Measurements from ENCODE around the gene LIN7A.

LIN7A gene
- total RNA-seq = 0 to 1.3 (median 0) reads per million in 9 experiments

- peaks cover 5 to 10% of the 10 kb centered on the region in 2 donors for H3K9me3 Mint-ChIP-seq
- no peak within 1 kb of the TSS for H3K4me3 Mint-ChIP-seq
- DNase-seq (no peak), ATAC-seq (replicated peaks) (no peak)
- no peaks in the 10 kb centered on the region for H3K36me3 Mint-ChIP-seq (ENCODE audit: insufficient read depth)
- H3K27ac Mint-ChIP-seq = no peak within 1 kb of the TSS
- H3K27me3 Mint-ChIP-seq = peaks cover 0 to 9% of the 10 kb centered on the region in 2 donors
- H3K4me1 Mint-ChIP-seq (ENCODE audit: low read depth in 2 of 2) = no peaks in the 10 kb centered on the region
Observed at GRCh38 chr12:80937391-80938238, at the start of gene LIN7A. Gene LIN7A, minus strand, starts transcription at chr12:80937934. Its CDS starts 212 bp downstream, at chr12:80937722.

- Mint-ChIP-seq H3K27me3 (no peaks in the 10 kb centered on the region), H3K4me1 (ENCODE audit: low read depth in 2 of 2) (no peaks in the 10 kb centered on the region), H3K27ac (no peak overlapping the region), H3K4me3 (no peak overlapping the region), H3K36me3 (ENCODE audit: insufficient read depth) (no peaks in the 10 kb centered on the region), H3K9me3 (peaks cover 10 to 16% of the 10 kb centered on the region in 2 donors)
- no peak for ATAC-seq (replicated peaks)
- DNase-seq = no peak
Observed at GRCh38 chr12:80986224-80986623, 48.5 kb upstream of the LIN7A start.

DNA sequence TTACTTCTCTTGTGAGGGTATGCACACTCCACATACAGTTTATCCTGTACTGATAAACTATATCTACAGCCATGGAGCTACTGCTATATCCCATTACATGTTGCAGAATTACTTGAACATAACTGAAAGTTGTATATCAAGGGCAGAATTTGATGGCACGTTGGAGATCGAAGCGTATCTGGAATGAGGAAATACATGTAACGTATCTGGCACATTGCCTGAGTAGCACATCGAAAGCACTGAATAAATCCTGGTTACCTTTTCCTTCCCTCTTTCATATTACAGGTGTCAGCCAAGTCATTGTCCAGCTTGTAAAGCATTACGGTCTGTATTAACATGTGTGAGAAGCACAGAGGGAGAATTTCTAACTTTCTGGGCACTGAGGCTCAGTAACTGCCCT is 42.1 kb upstream of the LIN7A start:
- no peak for DNase-seq
- Mint-ChIP-seq H3K9me3 (peaks cover 5 to 7% of the 10 kb centered on the region in 2 donors), H3K27me3 (no peaks in the 10 kb centered on the region), H3K36me3 (ENCODE audit: insufficient read depth) (no peaks in the 10 kb centered on the region), H3K4me3 (no peak overlapping the region), H3K4me1 (ENCODE audit: low read depth in 2 of 2) (no peaks in the 10 kb centered on the region), H3K27ac (no peak overlapping the region)
- no peak for ATAC-seq (replicated peaks)

- H3K27me3 Mint-ChIP-seq = no peaks in the 10 kb centered on the region
- DNase-seq (no peak), ATAC-seq (replicated peaks) (no peak)
- no peak overlapping the region for H3K27ac Mint-ChIP-seq
- no peaks in the 10 kb centered on the region for H3K4me1 Mint-ChIP-seq (ENCODE audit: low read depth in 2 of 2)
- no peaks in the 10 kb centered on the region for H3K36me3 Mint-ChIP-seq (ENCODE audit: insufficient read depth)
- peaks cover 1 to 5% of the 10 kb centered on the region in 2 donors for H3K9me3 Mint-ChIP-seq
- H3K4me3 Mint-ChIP-seq = no peak overlapping the region
Observed at GRCh38 chr12:80979251-80979650, 41.5 kb upstream of the LIN7A start.

DNA sequence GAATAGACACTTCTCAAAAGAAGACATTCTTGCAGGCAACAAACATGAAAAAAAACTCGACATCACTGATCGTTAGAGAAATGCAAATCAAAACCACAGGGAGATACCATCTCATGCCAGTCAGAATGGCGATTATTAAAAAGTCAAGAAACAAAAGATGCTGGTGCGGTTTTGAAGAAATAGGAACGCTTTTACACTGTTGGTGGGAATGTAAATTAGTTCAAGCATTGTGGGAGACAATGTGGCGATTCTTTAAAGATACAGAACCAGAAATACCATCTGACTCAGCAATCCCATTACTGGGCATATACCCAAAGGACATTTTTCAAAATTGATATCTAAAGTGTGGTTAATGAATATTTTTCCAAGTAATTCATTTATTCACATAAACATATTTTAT is 39.6 kb upstream of the LIN7A start:
- Mint-ChIP-seq H3K27me3 (no peaks in the 10 kb centered on the region), H3K9me3 (peaks cover 0 to 2% of the 10 kb centered on the region in 2 donors), H3K4me1 (ENCODE audit: low read depth in 2 of 2) (no peaks in the 10 kb centered on the region), H3K4me3 (no peak overlapping the region), H3K36me3 (ENCODE audit: insufficient read depth) (no peaks in the 10 kb centered on the region), H3K27ac (no peak overlapping the region)
- ATAC-seq (replicated peaks) (no peak), DNase-seq (no peak)

DNA sequence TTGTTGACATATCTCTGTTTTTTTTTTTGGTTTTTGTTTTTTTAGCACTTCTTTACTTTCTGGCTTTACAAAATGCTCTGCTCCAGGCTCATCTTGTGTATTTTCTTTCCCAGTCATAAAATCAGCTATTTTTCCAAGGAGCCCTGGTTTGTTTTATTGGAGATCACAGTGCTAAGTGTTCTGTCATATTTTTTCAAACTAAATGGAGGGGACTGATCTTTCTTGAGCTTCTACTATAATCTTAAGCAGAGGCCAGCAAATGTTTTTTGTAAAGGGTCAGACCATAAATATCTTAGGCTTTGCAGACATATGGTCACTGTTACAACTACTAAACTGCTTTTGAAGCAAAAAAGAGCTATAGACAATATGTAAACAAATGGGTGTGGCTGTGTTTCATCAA is 30.6 kb upstream of the LIN7A start:
- Mint-ChIP-seq H3K4me1 (ENCODE audit: low read depth in 2 of 2) (no peaks in the 10 kb centered on the region), H3K27ac (no peak overlapping the region)
- no peak for ATAC-seq (replicated peaks)

DNA sequence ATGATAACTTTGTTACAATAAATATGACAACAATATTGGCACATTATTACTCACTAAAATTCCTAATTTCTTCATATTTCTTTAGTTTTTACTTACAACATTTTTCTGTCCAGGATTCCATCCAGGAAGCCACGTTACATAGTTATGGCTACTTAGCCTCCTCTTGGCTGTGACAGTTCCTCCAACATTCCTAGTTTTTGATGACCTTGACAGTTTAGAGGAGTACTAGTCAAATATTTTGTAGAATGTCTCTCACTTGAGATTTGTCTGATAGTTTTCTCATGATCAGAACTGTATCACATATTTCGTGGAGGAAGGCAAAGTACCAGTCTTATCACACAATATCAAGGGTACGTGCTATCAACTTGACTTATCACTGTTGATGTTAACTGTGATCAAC is 29.8 kb upstream of the LIN7A start:
- no peak for DNase-seq
- H3K9me3 Mint-ChIP-seq = peaks cover 7 to 16% of the 10 kb centered on the region in 2 donors
- H3K27ac Mint-ChIP-seq = no peak overlapping the region
- ATAC-seq (replicated peaks) = no peak
- H3K4me3 Mint-ChIP-seq = no peak overlapping the region
- H3K4me1 Mint-ChIP-seq (ENCODE audit: low read depth in 2 of 2) = no peaks in the 10 kb centered on the region
- H3K36me3 Mint-ChIP-seq (ENCODE audit: insufficient read depth) = no peaks in the 10 kb centered on the region
- H3K27me3 Mint-ChIP-seq = no peaks in the 10 kb centered on the region

More for the DNA sequence above, 30.6 kb upstream of the LIN7A start:
- Mint-ChIP-seq H3K9me3 (peaks cover 7 to 13% of the 10 kb centered on the region in 2 donors), H3K4me3 (no peak overlapping the region), H3K27me3 (no peaks in the 10 kb centered on the region), H3K36me3 (ENCODE audit: insufficient read depth) (no peaks in the 10 kb centered on the region)
- DNase-seq = no peak

DNA sequence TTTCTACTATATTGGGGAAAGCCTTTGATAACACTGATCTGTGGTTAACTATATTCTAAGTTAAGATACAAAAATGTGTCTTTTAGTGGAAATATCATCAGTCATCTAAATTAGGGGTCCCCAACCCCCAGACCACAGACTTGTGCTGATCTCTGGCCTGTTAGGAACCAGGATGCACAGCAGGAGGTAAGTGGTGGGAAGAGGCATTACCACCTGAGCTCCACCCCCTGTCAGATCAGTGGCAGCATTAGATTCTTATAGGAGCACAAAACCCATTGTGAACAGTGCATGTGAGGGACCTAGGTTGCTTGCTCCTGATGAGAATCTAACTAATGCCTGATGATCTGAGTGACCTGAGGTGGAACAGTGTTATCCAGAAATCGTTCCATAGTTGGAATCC is 28.3 kb upstream of the LIN7A start:
- Mint-ChIP-seq H3K4me3 (no peak overlapping the region), H3K27me3 (no peaks in the 10 kb centered on the region), H3K36me3 (ENCODE audit: insufficient read depth) (no peaks in the 10 kb centered on the region), H3K9me3 (peaks cover 7 to 14% of the 10 kb centered on the region in 2 donors), H3K27ac (no peak overlapping the region), H3K4me1 (ENCODE audit: low read depth in 2 of 2) (no peaks in the 10 kb centered on the region)
- ATAC-seq (replicated peaks) (no peak), DNase-seq (no peak)

DNA sequence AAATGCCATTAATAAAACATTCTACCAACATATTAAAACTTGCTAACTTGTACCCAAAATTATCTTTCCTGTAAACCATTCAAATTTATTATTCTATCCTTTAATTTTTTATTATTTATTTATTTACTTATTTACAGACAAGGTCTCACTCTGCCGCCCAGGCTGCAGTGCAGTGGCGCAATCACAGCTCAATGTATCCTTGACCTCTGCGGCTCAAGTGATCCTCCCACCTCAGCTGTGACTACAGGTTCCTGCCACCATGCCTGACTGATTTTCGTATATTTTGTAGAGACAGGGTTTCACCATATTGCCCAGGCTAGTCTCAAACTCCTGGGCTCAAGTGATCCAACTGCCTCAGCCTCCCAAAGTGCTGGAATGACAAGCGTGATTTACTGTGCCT is 20.4 kb upstream of the LIN7A start:
- H3K36me3 Mint-ChIP-seq (ENCODE audit: insufficient read depth) = no peaks in the 10 kb centered on the region
- no peak for DNase-seq
- no peak overlapping the region for H3K4me3 Mint-ChIP-seq
- H3K4me1 Mint-ChIP-seq (ENCODE audit: low read depth in 2 of 2) = no peaks in the 10 kb centered on the region
- no peak overlapping the region for H3K27ac Mint-ChIP-seq
- ATAC-seq (replicated peaks) = no peak
- no peaks in the 10 kb centered on the region for H3K27me3 Mint-ChIP-seq
- H3K9me3 Mint-ChIP-seq = peaks cover 0 to 3% of the 10 kb centered on the region in 2 donors

- no peak overlapping the region for H3K27ac Mint-ChIP-seq
Observed at GRCh38 chr12:80954857-80955520, 17.3 kb upstream of the LIN7A start.

DNA sequence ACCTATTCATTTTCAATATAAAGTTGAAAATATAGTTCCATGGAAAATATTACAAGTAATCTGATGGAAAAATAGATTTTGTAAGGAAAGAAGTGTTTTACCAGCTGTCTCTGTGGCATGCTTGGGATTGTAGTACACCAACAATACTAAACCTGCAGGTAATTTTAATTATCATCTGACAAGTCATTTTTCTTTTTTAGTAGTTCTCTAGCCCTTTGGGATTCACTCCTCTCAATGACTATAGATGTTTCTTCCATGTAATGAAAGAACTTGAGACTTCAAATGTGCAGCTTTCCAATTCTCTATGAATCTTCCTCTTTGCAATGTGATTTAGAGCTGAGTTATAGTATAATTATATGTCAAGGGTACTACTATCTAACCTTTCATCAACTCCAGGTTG is 14.7 kb upstream of the LIN7A start:
- H3K27ac Mint-ChIP-seq = no peak overlapping the region
- H3K36me3 Mint-ChIP-seq (ENCODE audit: insufficient read depth) = no peaks in the 10 kb centered on the region
- no peaks in the 10 kb centered on the region for H3K4me1 Mint-ChIP-seq (ENCODE audit: low read depth in 2 of 2)
- DNase-seq (no peak), ATAC-seq (replicated peaks) (no peak)
- H3K9me3 Mint-ChIP-seq = peaks cover 3 to 9% of the 10 kb centered on the region in 2 donors
- no peak overlapping the region for H3K4me3 Mint-ChIP-seq
- no peaks in the 10 kb centered on the region for H3K27me3 Mint-ChIP-seq

More at GRCh38 chr12:80954857-80955520, 17.3 kb upstream of the LIN7A start:
- no peak for ATAC-seq (replicated peaks)
- Mint-ChIP-seq H3K4me1 (ENCODE audit: low read depth in 2 of 2) (no peaks in the 10 kb centered on the region), H3K36me3 (ENCODE audit: insufficient read depth) (no peaks in the 10 kb centered on the region), H3K4me3 (no peak overlapping the region), H3K27me3 (no peaks in the 10 kb centered on the region), H3K9me3 (peaks cover 0 to 3% of the 10 kb centered on the region in 2 donors)
- DNase-seq = no peak

GRCh38 chr12:80946591-80946990 is 8.9 kb upstream of the LIN7A start:
- Mint-ChIP-seq H3K27ac (no peak overlapping the region), H3K36me3 (ENCODE audit: insufficient read depth) (no peaks in the 10 kb centered on the region), H3K9me3 (peaks cover 5 to 13% of the 10 kb centered on the region in 2 donors), H3K27me3 (no peaks in the 10 kb centered on the region), H3K4me3 (no peak overlapping the region), H3K4me1 (ENCODE audit: low read depth in 2 of 2) (no peaks in the 10 kb centered on the region)
- ATAC-seq (replicated peaks) (no peak), DNase-seq (no peak)

DNA sequence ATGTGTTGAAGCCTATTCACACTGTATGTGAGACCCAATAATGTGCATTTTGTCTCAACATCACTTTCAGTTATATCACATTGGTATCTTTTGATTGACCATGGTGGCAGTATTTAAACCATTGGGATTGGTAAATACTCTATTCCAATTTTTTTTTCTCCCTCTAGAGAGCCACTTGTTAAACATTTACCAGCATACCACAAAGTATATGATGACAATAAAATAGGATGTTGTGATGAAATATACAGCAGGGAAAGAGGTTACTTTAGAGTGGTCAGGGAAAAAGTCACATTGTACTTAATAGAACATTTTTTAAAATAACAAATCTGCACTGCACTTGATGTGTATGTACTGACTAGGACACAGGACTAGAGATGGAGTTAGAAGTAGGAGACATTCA is 5.6 kb upstream of the LIN7A start:
- Mint-ChIP-seq H3K36me3 (ENCODE audit: insufficient read depth) (no peaks in the 10 kb centered on the region), H3K9me3 (peaks cover 2 to 12% of the 10 kb centered on the region in 2 donors), H3K27ac (no peak overlapping the region), H3K4me1 (ENCODE audit: low read depth in 2 of 2) (no peaks in the 10 kb centered on the region), H3K27me3 (no peaks in the 10 kb centered on the region), H3K4me3 (no peak overlapping the region)
- ATAC-seq (replicated peaks) = no peak
- no peak for DNase-seq

DNA sequence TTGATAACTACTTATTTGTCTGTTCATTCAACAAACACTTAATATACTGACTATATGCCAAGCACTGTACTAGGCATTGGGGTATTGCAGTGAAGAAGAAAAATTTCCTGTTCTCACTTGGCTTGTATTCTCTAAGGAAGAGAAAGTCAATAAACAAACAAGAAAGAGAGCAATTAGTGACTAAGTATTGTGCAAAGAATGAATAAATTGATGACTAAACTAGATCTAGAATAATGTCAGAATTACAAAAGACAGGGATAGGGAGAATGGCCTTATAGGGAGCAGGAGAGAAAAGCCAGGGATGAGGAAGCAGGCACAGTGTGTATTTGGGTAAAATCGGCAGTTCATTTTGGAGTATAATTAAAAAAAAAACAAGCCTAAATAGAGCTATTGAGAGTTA is 4.2 kb upstream of the LIN7A start:
- Mint-ChIP-seq H3K27ac (no peak overlapping the region), H3K4me3 (no peak overlapping the region), H3K9me3 (peaks cover 0 to 2% of the 10 kb centered on the region in 2 donors), H3K27me3 (peaks cover 0 to 9% of the 10 kb centered on the region in 2 donors), H3K36me3 (ENCODE audit: insufficient read depth) (no peaks in the 10 kb centered on the region), H3K4me1 (ENCODE audit: low read depth in 2 of 2) (no peaks in the 10 kb centered on the region)
- no peak for ATAC-seq (replicated peaks)
- DNase-seq = no peak

Data from effector memory CD8-positive, alpha-beta T cell (primary cell).